Thyroid gland (tissue), 4 donors: ENCODE data around the gene LGALS9C.
"Not testable (repeated sequence)": the region's sequence is repeated elsewhere in the genome, so short reads cannot be mapped to it uniquely, and the experiment has no call there.

Source experiments
- CTCF ChIP-seq, 6 experiments: fragments of 200-600 bp in 3 of 6; fragments of 450-650 bp in 3 of 6; sonication (generic) in 3 of 6; IDR thresholded peaks; one replicate each; pipeline ENCODE4 v1.5.1; 2016 to 2019; ENCODE audit warnings: antibody characterized with exemption in 6 of 6, mild to moderate bottlenecking in 2 of 6, inconsistent platforms in 1 of 6, moderate library complexity in 1 of 6
- POLR2A ChIP-seq, 2 donors: fragments of 450-650 bp; IDR thresholded peaks; one replicate each; pipeline ENCODE4 v1.6.1; 2017; ENCODE audit warnings: antibody characterized with exemption in 2 of 2, mild to moderate bottlenecking in 2 of 2, moderate library complexity in 1 of 2

GRCh38 chr17:18490016-18490415, 13.4 kb downstream of the LGALS9C start:
- not testable (repeated sequence) for TF ChIP-seq POLR2A, CTCF (IDR thresholded peaks at IDR 0.05)
